K562 (cell line): ENCODE results near the gene RNF26. TPM values are rescaled to one million over a fixed set of nuclear protein-coding genes. Genes with fewer than 3 reads are reported as not detected.

Experiments
- GABPB2 ChIP-seq: fragments of 250-450 bp; sonication (Bioruptor Pico); conservative IDR thresholded peaks from 2 replicates; pipeline ENCODE4 v1.5.1; 2021; ENCODE audit warnings: mild to moderate bottlenecking
- NCOA4 ChIP-seq: fragments of 450-650 bp; IDR thresholded peaks from 2 replicates; pipeline ENCODE4 v1.6.1; 2018; ENCODE audit warnings: mild to moderate bottlenecking; ENCODE audit not compliant: partially characterized antibody
- NR3C1 ChIP-seq: sonication (generic); formaldehyde crosslinking; IDR thresholded peaks from 2 replicates; pipeline ENCODE4 v1.8.1; 2022; ENCODE audit warnings: missing genetic modification reagents
- ZNF436 ChIP-seq: fragments of 250-450, 450-650 bp; sonication (Bioruptor Pico); formaldehyde crosslinking; IDR thresholded peaks from 2 replicates; pipeline ENCODE4 v1.7.0; 2020; ENCODE audit warnings: mild to moderate bottlenecking
- polyA plus RNA-seq, 8 experiments: library from polyadenylated mRNA; depleted of rRNA in 4 of 8; stranded (reverse) in 5 of 8; unstranded in 3 of 8; fragments of >200 nt; fragmentation: Nextera tagmentation in 2 of 8; fragmentation: Illumina TruSeq in 1 of 8; extraction: Ambion mirVana in 2 of 8; extraction: Trizol in 1 of 8; gene quantifications; 2 replicates each; pipeline versions ENCODE4 v1.2.1 to v1.2.3, GENCODE V29; 2011 to 2014; ENCODE audit warnings: inconsistent platforms in 1 of 8, missing spikeins in 1 of 8
- total RNA-seq, 7 experiments: library from RNA; depleted of rRNA in 6 of 7; stranded (reverse); fragments of >200 nt in 6 of 7; fragmentation: Illumina TruSeq in 2 of 7; extraction: Trizol in 2 of 7; gene quantifications; 2 replicates each; pipeline versions ENCODE4 v1.2.1 to v1.2.3, GENCODE V29; 2011 to 2021; ENCODE audit warnings: low replicate concordance in 1 of 7
- TF ChIP-seq, protein P1 (sequence below): fragments of 200-600 bp; sonication (generic); IDR thresholded peaks from one replicate; pipeline ENCODE4 v1.6.1; 2012; ENCODE audit warnings: mild to moderate bottlenecking, low read depth, low read length, inconsistent platforms

RNF26 gene
- total and polyA plus RNA-seq, 9 of the 15 experiments (the other 6 are each of a cell fraction or from before 2014, with no cell fraction given), result 5.3 to 53.6 (median 12.7) TPM

- TF ChIP-seq, protein P1, sequence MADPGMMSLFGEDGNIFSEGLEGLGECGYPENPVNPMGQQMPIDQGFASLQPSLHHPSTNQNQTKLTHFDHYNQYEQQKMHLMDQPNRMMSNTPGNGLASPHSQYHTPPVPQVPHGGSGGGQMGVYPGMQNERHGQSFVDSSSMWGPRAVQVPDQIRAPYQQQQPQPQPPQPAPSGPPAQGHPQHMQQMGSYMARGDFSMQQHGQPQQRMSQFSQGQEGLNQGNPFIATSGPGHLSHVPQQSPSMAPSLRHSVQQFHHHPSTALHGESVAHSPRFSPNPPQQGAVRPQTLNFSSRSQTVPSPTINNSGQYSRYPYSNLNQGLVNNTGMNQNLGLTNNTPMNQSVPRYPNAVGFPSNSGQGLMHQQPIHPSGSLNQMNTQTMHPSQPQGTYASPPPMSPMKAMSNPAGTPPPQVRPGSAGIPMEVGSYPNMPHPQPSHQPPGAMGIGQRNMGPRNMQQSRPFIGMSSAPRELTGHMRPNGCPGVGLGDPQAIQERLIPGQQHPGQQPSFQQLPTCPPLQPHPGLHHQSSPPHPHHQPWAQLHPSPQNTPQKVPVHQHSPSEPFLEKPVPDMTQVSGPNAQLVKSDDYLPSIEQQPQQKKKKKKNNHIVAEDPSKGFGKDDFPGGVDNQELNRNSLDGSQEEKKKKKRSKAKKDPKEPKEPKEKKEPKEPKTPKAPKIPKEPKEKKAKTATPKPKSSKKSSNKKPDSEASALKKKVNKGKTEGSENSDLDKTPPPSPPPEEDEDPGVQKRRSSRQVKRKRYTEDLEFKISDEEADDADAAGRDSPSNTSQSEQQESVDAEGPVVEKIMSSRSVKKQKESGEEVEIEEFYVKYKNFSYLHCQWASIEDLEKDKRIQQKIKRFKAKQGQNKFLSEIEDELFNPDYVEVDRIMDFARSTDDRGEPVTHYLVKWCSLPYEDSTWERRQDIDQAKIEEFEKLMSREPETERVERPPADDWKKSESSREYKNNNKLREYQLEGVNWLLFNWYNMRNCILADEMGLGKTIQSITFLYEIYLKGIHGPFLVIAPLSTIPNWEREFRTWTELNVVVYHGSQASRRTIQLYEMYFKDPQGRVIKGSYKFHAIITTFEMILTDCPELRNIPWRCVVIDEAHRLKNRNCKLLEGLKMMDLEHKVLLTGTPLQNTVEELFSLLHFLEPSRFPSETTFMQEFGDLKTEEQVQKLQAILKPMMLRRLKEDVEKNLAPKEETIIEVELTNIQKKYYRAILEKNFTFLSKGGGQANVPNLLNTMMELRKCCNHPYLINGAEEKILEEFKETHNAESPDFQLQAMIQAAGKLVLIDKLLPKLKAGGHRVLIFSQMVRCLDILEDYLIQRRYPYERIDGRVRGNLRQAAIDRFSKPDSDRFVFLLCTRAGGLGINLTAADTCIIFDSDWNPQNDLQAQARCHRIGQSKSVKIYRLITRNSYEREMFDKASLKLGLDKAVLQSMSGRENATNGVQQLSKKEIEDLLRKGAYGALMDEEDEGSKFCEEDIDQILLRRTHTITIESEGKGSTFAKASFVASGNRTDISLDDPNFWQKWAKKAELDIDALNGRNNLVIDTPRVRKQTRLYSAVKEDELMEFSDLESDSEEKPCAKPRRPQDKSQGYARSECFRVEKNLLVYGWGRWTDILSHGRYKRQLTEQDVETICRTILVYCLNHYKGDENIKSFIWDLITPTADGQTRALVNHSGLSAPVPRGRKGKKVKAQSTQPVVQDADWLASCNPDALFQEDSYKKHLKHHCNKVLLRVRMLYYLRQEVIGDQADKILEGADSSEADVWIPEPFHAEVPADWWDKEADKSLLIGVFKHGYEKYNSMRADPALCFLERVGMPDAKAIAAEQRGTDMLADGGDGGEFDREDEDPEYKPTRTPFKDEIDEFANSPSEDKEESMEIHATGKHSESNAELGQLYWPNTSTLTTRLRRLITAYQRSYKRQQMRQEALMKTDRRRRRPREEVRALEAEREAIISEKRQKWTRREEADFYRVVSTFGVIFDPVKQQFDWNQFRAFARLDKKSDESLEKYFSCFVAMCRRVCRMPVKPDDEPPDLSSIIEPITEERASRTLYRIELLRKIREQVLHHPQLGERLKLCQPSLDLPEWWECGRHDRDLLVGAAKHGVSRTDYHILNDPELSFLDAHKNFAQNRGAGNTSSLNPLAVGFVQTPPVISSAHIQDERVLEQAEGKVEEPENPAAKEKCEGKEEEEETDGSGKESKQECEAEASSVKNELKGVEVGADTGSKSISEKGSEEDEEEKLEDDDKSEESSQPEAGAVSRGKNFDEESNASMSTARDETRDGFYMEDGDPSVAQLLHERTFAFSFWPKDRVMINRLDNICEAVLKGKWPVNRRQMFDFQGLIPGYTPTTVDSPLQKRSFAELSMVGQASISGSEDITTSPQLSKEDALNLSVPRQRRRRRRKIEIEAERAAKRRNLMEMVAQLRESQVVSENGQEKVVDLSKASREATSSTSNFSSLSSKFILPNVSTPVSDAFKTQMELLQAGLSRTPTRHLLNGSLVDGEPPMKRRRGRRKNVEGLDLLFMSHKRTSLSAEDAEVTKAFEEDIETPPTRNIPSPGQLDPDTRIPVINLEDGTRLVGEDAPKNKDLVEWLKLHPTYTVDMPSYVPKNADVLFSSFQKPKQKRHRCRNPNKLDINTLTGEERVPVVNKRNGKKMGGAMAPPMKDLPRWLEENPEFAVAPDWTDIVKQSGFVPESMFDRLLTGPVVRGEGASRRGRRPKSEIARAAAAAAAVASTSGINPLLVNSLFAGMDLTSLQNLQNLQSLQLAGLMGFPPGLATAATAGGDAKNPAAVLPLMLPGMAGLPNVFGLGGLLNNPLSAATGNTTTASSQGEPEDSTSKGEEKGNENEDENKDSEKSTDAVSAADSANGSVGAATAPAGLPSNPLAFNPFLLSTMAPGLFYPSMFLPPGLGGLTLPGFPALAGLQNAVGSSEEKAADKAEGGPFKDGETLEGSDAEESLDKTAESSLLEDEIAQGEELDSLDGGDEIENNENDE, result no peak
- no peak for TF ChIP-seq GABPB2
- no peak for TF ChIP-seq NR3C1
- no peak for TF ChIP-seq NCOA4
- TF ChIP-seq ZNF436 (CRISPR knock-in tag), result no peak
Observed at GRCh38 chr11:119343726-119344125, 9.4 kb downstream of the RNF26 start (continued).
